Activated CD8-positive, alpha-beta memory T cell treated with anti-CD3 and anti-CD28 coated beads, Interleukin-2, amount 50 U/mL, for 24 hours (primary cell): Measurements from ENCODE around the gene IGSF9B.

ENCODE experiments used
- DNase-seq: peaks from one replicate; pipeline ENCODE4 v3.0.0-alpha.2; 2020; ENCODE audit errors: extremely low read depth

Gene IGSF9B

GRCh38 chr11:133901999-133902398, 54.8 kb downstream of the IGSF9B start:
- DNase-seq: no peak

DNA sequence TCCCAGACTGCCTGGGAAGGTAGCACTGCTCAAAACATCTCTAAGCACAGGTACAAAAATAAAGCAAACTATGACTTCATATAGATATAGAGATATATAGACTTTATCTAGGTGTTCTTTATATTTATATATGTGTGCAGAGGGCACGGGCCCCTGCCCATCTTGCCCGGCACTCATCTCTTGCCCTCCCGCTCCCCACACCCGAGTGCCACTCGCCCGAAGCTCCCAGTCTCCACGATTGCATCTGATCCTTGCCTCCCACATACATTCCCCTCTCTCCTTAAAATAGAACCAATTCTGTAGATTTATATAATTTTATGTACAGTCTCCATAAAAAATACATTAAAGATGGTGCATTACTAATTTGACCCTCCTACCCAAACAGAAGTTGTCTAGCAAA, 55.5 kb downstream of the IGSF9B start:
- DNase-seq: no peak

- no peak for DNase-seq
These were observed 56.3 kb downstream of the IGSF9B start for GRCh38 chr11:133900176-133901105.

- no peak for DNase-seq
These were observed 58.0 kb downstream of the IGSF9B start for GRCh38 chr11:133898770-133899115.

DNA sequence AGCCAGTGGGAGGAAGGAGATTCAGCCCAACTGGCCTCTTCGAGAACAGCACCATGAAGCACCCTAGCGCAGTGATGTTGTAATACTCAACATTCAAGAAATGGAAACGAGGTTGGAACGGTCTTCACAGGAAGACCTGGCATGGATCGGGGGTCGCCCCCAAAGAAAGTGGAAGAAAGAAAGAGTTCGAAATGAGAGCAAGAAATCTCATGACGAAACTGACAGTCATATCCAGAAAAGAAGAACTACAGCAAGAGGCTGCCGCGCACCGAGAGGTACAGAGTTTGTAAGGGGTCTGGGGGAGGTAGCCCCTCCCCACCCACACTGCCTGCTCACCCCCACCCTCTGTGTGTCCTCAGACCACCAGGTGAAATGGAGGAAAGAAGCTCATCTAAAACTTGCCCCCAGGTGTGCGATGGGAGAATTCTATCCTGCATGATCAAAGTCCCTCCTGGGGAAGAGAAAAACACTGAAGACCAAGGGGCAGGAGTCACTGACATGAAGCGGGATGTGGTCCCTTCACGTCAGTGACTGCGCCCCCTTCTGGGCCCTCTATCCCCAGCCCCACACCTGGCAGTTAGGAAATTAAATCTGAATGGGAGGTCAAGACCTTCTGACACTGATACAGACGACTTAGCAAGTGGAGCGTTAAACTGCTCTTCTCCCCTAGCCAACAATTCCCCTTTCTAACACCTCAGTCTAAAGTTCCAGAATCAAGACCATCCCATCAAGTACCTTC, 58.6 kb downstream of the IGSF9B start:
- DNase-seq: no peak

DNA sequence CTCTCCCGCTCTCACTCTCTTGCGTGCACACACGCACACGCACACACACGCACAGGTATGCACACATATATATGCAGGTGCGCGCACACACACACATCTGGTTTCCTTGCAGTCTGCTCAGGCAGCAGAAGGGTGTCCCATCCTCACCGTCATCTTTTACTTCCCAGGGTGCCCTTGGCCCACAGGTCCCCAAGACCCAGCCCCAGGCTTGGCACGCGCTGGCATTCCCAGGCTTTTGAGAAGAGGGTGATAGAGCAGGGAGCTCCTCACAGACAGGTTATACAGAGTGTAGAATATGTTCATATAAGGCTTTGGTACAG, 59.5 kb downstream of the IGSF9B start:
- DNase-seq: no peak

GRCh38 chr11:133896642-133897330, 60.0 kb downstream of the IGSF9B start:
- no peak for DNase-seq

DNA sequence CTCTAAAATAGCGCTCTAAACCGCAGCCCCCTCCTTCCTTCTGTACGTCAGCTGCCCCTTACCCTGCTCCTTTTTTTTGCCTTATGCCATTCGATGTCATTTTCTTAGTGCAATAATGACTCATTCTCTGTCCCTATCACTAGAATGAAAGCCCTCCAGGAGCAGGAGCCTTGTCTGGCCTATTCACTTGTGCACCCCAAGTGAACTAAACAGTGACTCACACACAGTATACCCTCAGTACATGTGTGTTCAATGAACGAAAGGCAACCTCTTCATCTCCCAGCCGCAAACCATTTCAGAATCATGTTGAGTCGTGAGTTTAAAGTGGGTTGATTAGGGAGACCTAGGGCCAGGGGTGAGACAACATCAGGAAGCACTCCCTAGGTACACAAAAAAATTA, 60.7 kb downstream of the IGSF9B start:
- DNase-seq: no peak

- DNase-seq: no peak
These were observed 61.2 kb downstream of the IGSF9B start for GRCh38 chr11:133895551-133895950.

GRCh38 chr11:133895061-133895479, 61.7 kb downstream of the IGSF9B start:
- DNase-seq: no peak

GRCh38 chr11:133893381-133893780, 63.4 kb downstream of the IGSF9B start:
- no peak for DNase-seq

DNA sequence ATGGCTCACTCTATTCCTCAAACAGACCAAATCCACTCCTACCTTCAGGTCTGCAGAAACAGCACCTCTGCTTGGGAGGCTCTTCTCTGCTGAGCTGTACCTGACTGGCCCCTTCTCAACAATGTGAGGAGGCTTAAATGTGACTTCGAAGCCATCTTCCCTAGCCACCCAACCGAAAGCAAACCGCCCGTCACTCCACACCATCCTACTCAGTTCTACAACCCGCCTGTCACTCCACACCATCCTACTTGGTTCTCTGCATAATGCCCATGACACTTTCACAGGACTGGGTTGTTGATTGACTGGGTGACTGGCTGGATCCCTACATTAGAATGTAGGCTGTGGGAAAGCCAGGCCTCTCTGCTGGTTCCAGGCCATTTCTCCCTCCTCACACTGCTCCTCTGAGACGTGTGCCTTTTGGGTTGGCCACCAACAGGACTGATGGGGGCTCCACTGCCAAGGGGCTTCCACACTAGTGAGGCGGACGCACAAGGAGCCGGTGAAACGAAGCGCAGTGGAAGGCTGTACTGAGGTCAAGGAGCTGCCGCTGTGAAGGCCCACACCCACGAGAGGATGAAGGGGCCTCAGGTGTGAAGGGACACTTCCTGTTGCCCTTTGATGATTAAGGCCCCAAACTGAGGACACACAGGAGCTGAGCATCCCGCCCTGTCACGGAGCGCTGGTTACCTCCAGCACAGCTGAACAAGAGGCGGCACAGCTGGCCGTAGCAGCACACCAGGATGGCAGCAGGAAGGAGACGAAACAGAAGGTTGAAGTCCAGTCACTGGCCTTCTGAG, 64.0 kb downstream of the IGSF9B start:
- no peak for DNase-seq

GRCh38 chr11:133892126-133892525, 64.6 kb downstream of the IGSF9B start:
- no peak for DNase-seq

GRCh38 chr11:133889893-133890292, 66.9 kb downstream of the IGSF9B start:
- no peak for DNase-seq

DNA sequence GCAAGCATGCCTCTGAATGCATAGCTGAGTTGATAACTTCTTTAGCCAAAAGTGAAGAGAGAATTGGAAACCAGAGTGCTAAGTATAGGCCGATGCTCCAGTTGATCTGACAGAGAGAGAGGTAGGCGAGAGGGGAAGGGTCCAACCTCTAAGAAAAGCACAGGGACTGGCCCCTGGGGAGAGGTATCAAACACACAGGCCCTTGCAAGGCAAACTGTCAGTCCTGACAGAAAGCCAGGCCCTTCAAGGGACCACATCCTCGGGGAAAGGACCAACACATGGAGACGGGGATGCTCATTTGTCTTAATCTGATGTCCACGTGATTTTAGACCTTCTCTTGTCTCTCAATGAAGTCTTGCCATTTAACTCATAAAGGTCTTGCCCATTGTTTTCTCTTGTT, 67.6 kb downstream of the IGSF9B start:
- no peak for DNase-seq

DNA sequence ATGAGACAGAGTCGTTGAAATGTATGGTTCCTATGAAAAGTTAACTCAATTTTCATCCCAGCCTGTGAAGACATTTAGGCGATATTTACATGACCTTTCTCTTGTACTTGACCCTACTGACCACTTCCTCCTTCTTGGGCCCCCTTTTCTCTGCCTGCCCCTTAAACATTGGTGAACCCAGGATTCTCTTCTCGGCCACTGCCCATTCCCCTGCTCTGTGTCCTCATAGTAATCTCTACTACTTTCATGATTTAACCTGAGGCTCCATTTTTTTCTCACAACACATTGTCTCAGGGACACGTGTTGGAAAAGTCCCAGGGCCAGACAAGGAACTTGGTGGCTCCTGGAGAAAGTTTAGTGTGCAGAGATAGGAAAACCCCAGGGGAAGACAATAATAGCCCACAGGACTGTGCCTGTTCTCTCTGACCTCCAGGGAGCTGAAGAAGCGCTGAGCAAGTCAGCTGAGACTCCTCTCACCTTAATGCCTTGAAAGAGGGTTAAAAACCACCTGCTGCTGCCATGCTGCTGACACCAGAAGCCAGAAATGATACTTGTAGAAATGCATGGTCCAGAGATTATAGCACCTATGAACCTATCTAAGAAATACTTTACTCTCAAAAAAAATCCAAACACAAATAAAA, 69.0 kb downstream of the IGSF9B start:
- no peak for DNase-seq

- DNase-seq: no peak
These were observed 70.7 kb downstream of the IGSF9B start for GRCh38 chr11:133886029-133886428.

GRCh38 chr11:133872160-133872559, 84.6 kb downstream of the IGSF9B start:
- no peak for DNase-seq

DNA sequence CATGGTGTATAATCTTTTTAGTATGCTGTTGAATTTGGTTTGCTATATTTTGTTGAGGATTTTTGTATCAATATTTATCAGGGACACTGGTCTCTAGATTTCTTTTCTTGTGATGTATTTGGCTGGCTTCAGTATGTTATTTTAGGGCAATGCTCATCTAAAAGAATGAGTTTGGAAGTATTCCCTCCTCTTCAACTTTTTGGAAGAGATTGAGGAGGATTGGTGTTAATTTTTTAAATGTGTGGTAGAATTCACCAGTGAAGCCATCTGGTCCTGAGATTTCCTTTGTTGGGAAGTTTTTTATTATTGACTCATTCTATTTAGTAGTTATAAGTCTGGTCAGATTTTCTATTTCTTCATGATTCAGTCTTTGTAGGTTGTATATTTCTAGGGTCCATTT, 89.3 kb downstream of the IGSF9B start:
- DNase-seq: no peak

- no peak for DNase-seq
These were observed 91.3 kb downstream of the IGSF9B start for GRCh38 chr11:133865466-133865865.

- no peak for DNase-seq
These were observed 92.0 kb downstream of the IGSF9B start for GRCh38 chr11:133864756-133865155.
